Glutamatergic neuron (in vitro differentiated cells): Measurements from ENCODE around the gene CLDN3. TPM values are rescaled to one million over a fixed set of nuclear protein-coding genes. Genes with fewer than 3 reads are reported as not detected.

Experiments
- DNase-seq: peaks from one replicate; pipeline ENCODE4 v3.0.0; 2022
- H3K27ac Mint-ChIP-seq: one replicate; pipeline ENCODE4 v1.8.0; 2020; ENCODE audit warnings: mild to moderate bottlenecking, mixed read lengths, inconsistent platforms; ENCODE audit not compliant: unreplicated experiment
- H3K27me3 Mint-ChIP-seq: one replicate; pipeline ENCODE4 v1.8.0; 2020; ENCODE audit warnings: mild to moderate bottlenecking, moderate library complexity, mixed read lengths, inconsistent platforms; ENCODE audit not compliant: unreplicated experiment
- H3K36me3 Mint-ChIP-seq: one replicate; pipeline ENCODE4 v1.8.0; 2020; ENCODE audit warnings: mild to moderate bottlenecking, mixed read lengths, inconsistent platforms; ENCODE audit not compliant: unreplicated experiment
- H3K4me1 Mint-ChIP-seq: one replicate; pipeline ENCODE4 v1.8.0; 2020; ENCODE audit warnings: mild to moderate bottlenecking, low read depth, mixed read lengths, inconsistent platforms; ENCODE audit not compliant: unreplicated experiment
- H3K4me3 Mint-ChIP-seq: one replicate; pipeline ENCODE4 v1.8.0; 2020; ENCODE audit warnings: mild to moderate bottlenecking, mixed read lengths, inconsistent platforms; ENCODE audit not compliant: unreplicated experiment
- H3K9me3 Mint-ChIP-seq: one replicate; pipeline ENCODE4 v1.8.0; 2020; ENCODE audit warnings: mild to moderate bottlenecking, moderate library complexity, mixed read lengths, inconsistent platforms; ENCODE audit not compliant: unreplicated experiment
- total RNA-seq: library from RNA; stranded (reverse); fragmentation: NEBNext Ultra II Directional; extraction: Animal tissue kit (Norgen Biotek cat#: 25700); gene quantifications from one replicate; pipeline ENCODE4 v1.2.1, GENCODE V29; 2021; ENCODE audit not compliant: unreplicated experiment
- TF ChIP-seq, protein P1 (sequence below): fragments of 200-600 bp; sonication (generic); IDR thresholded peaks from one replicate; pipeline ENCODE4 v1.5.0; 2021; ENCODE audit not compliant: partially characterized antibody, unreplicated experiment

CLDN3 gene
- total RNA-seq, 1 donor from 2014 or later = not detected

GRCh38 chr7:73738612-73739386 lies 31.3 kb downstream of the CLDN3 start, which contains the start of gene ABHD11:
Gene ABHD11, minus strand, starts transcription at chr7:73738802. Its CDS starts 32 bp downstream, at chr7:73738770.
- peak; percentile 99 for DNase-seq
- Mint-ChIP-seq H3K4me1 (peaks cover 7% of the 10 kb centered on the region), H3K27ac (peak within 1 kb of the TSS; percentile 93), H3K9me3 (peaks cover 5% of the 10 kb centered on the region), H3K36me3 (no peaks in the 10 kb centered on the region), H3K27me3 (peaks cover 10% of the 10 kb centered on the region), H3K4me3 (peak within 1 kb of the TSS; percentile 95)
- TF ChIP-seq, protein P1, sequence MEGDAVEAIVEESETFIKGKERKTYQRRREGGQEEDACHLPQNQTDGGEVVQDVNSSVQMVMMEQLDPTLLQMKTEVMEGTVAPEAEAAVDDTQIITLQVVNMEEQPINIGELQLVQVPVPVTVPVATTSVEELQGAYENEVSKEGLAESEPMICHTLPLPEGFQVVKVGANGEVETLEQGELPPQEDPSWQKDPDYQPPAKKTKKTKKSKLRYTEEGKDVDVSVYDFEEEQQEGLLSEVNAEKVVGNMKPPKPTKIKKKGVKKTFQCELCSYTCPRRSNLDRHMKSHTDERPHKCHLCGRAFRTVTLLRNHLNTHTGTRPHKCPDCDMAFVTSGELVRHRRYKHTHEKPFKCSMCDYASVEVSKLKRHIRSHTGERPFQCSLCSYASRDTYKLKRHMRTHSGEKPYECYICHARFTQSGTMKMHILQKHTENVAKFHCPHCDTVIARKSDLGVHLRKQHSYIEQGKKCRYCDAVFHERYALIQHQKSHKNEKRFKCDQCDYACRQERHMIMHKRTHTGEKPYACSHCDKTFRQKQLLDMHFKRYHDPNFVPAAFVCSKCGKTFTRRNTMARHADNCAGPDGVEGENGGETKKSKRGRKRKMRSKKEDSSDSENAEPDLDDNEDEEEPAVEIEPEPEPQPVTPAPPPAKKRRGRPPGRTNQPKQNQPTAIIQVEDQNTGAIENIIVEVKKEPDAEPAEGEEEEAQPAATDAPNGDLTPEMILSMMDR = no peak

DNA sequence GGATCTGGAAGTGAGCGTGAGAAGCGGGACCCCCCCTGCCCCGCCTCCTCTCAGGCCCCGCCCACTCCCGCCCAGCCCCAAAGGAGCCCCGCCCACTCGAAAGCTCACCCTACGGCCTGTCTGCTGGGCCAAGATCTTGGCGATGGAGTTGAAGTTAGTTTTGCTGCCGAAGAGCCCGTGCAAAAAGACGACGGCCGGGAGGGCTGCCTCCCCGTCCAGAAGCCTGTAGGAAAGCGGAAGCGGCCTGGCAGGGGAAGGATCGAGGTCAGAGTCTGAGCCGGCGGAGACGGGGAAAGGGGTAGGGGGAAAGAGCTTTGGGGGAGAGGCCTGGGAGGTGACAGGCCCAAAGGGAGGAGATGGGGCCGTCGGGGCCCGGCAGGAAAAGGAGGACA lies 31.9 kb downstream of the CLDN3 start:
- peak overlapping the region; percentile 90 for H3K4me3 Mint-ChIP-seq
- peaks cover 5% of the 10 kb centered on the region for H3K9me3 Mint-ChIP-seq
- H3K27ac Mint-ChIP-seq = no peak overlapping the region
- peaks cover 5% of the 10 kb centered on the region for H3K4me1 Mint-ChIP-seq
- peak; percentile 53 for DNase-seq
- H3K36me3 Mint-ChIP-seq = no peaks in the 10 kb centered on the region
- TF ChIP-seq, protein P1 = no peak
- peaks cover 7% of the 10 kb centered on the region for H3K27me3 Mint-ChIP-seq

DNA sequence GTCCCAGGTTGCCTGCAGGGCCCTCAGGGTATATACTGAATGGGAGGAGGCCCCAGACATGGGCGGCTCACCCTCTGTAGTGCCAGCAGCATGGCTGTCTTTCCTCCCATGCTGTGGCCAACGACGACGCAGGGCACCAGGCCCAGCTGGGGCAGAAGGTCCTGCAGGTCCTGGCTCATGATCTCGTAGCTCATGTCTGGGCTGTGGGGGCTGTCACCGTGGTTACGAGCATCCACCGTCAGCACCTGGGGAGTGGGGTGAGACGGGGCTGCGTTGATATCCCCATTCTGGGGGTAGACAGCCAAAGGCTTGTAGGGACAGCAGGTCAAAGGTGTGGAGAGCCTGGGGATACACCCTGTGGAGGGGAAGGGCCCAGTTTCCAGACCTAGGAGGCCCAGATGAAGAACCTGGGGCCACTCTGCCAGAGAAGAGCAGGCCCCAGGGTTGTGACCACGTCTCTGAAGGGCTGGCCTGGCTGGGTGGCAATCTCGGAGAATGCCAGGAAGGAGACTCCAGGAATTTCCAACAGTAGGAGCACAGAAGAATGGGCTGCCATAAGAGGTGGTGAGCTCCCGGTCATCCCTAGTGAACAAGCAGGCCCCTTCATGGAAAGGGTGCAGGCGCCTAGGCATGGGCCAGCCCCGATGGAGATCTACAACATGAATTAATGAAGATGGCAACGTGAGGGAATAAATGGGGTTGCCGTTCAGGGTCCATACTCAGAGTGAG lies 32.4 kb downstream of the CLDN3 start:
- H3K4me1 Mint-ChIP-seq = peaks cover 4% of the 10 kb centered on the region
- peaks cover 6% of the 10 kb centered on the region for H3K27me3 Mint-ChIP-seq
- no peak overlapping the region for H3K27ac Mint-ChIP-seq
- TF ChIP-seq, protein P1 = no peak
- H3K4me3 Mint-ChIP-seq = peak overlapping the region; percentile 90
- H3K9me3 Mint-ChIP-seq = peaks cover 5% of the 10 kb centered on the region
- no peak for DNase-seq
- no peaks in the 10 kb centered on the region for H3K36me3 Mint-ChIP-seq

GRCh38 chr7:73736885-73737284 lies 33.2 kb downstream of the CLDN3 start:
- peaks cover 6% of the 10 kb centered on the region for H3K27me3 Mint-ChIP-seq
- H3K27ac Mint-ChIP-seq = no peak overlapping the region
- DNase-seq = no peak
- peaks cover 4% of the 10 kb centered on the region for H3K4me1 Mint-ChIP-seq
- H3K36me3 Mint-ChIP-seq = no peaks in the 10 kb centered on the region
- H3K9me3 Mint-ChIP-seq = peaks cover 5% of the 10 kb centered on the region
- H3K4me3 Mint-ChIP-seq = peak overlapping the region; percentile 90
- TF ChIP-seq, protein P1 = no peak

DNA sequence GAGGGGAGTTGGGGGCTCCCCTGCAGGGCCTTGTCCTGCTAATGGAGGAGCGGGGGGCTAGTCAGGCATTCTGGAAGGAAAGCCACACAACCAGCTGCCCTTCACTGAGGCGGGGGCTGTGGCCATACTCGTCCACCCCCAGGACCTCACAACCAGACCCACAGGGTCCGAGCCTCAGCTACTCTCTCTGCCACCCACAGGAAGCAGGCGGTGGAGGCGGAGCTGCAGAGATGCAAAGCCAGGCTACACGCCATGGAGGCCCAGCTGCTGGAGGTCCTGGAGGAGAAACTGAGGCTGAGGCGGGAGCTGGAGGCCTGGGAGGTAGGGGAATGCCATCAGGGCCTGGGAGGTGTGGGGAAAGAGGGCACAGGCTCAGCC lies 34.6 kb downstream of the CLDN3 start:
- no peaks in the 10 kb centered on the region for H3K4me1 Mint-ChIP-seq
- no peak overlapping the region for H3K4me3 Mint-ChIP-seq
- H3K9me3 Mint-ChIP-seq = peaks cover 4% of the 10 kb centered on the region
- no peaks in the 10 kb centered on the region for H3K36me3 Mint-ChIP-seq
- H3K27me3 Mint-ChIP-seq = peaks cover 6% of the 10 kb centered on the region
- no peak for DNase-seq
- H3K27ac Mint-ChIP-seq = no peak overlapping the region
- TF ChIP-seq, protein P1 = no peak
